Right lobe of liver (tissue), 6 donors: ENCODE results near the gene NPPB. TPM values are rescaled to one million over a fixed set of nuclear protein-coding genes. Genes with fewer than 3 reads are reported as not detected.

Experiments used
- ATAC-seq, 4 donors: fragments of 200-7000 bp; cut with Tn5 transposase; one replicate each; pipeline ENCODE4 v1.9.1; 2020; ENCODE audit warnings: mild to moderate bottlenecking in 4 of 4, moderate library complexity in 4 of 4
- DNase-seq, 3 donors: peaks; one replicate each; pipeline ENCODE4 v3.0.0-alpha.2; 2020
- H3K27ac ChIP-seq, 3 donors: fragments of 200-600 bp; one replicate each; pipeline ENCODE4 v1.8.0; 2022
- H3K27me3 ChIP-seq, 2 donors: fragments of 200-600 bp; one replicate each; pipeline ENCODE4 v1.8.0; 2022
- H3K36me3 ChIP-seq, 4 donors: fragments of 200-600 bp; sonication (generic) in 1 of 4; one replicate each; pipeline versions ENCODE4 v1.5.1 to v1.8.0; 2017 to 2022; ENCODE audit warnings: control low read depth in 1 of 4
- H3K4me1 ChIP-seq, 4 donors: fragments of 200-600 bp; sonication (generic) in 1 of 4; one replicate each; pipeline versions ENCODE4 v1.5.1 to v1.8.0; 2017 to 2022; ENCODE audit warnings: control low read depth in 1 of 4
- H3K4me3 ChIP-seq, 3 donors: fragments of 200-600 bp; one replicate each; pipeline ENCODE4 v1.8.0; 2022
- H3K9me3 ChIP-seq, 4 donors: fragments of 200-600 bp; sonication (generic) in 1 of 4; one replicate each; pipeline versions ENCODE4 v1.5.1 to v1.8.0; 2017 to 2022; ENCODE audit warnings: control low read depth in 1 of 4
- POLR2A ChIP-seq: fragments of 450-650 bp; IDR thresholded peaks from one replicate; pipeline ENCODE4 v1.6.1; 2017; ENCODE audit warnings: antibody characterized with exemption, mild to moderate bottlenecking
- WGBS: methylation state at CpG from one replicate; pipeline ENCODE4 v1.1.6; 2018; ENCODE audit warnings: low coverage, low lambda C conversion rate; ENCODE audit not compliant: insufficient coverage; ENCODE audit errors: missing lambda C conversion rate; 5-methylcytosine and 5-hydroxymethylcytosine counted together
- intact Hi-C, 2 donors: fragments of 100-400 bp; cut with DNase I; formaldehyde crosslinking; loops; one replicate each; pipeline versions ENCODE4 v1.11.2 to v1.14.1; 2022
- total RNA-seq, 6 experiments: library from RNA; depleted of rRNA in 2 of 6; stranded (reverse); fragments of >200 nt in 2 of 6; fragmentation: NEBNext Ultra II Directional in 3 of 6; extraction: Animal tissue kit (Norgen Biotek cat#: 25700) in 3 of 6; gene quantifications; one replicate each; pipeline versions ENCODE4 v1.1.0 to v1.2.4, GENCODE V29; 2016 to 2023
- TF ChIP-seq, protein P1 (sequence below), 4 donors: fragments of 200-600 bp in 3 of 4; fragments of 450-650 bp in 1 of 4; IDR thresholded peaks; one replicate each; pipeline versions ENCODE4 v1.5.1 to v1.8.0; 2016 to 2022; ENCODE audit warnings: antibody characterized with exemption in 4 of 4, mild to moderate bottlenecking in 2 of 4
- donor health status: DM: no; HTN: yes; CAD: no.
- donor health status: DM: no; HTN: no; CAD: no.
- donor health status: DM: no; HTN: no; CAD: no.
- donor health status: DM: no; HTN: yes; CAD: no.
- donor health status: DM: no; HTN: yes; CAD: no.

The NPPB gene
- total RNA-seq, 6 experiments from 2014 or later: 0.44 TPM; not detected in 5

DNA sequence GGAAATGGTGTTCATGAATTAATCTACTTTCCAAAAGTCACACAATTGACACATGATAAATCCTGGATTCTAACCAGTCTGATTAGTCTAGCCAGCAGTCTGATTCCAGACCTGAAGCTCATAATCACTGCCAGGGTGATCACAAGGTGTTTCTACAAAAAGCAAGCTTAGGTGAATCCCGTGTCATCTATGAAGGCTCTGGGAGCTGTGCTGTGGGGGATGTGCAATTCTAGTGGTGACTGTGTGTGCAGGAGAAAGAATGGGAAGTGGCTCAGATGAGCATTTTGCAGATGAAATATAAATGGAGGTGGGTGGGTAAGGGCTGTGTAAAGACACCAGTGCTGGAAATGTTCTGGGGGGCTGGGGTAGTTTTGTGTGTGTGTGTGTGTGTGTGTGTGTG lies 1.8 kb upstream of the NPPB start:
- H3K4me3 ChIP-seq: no peak overlapping the region
- no peak for ATAC-seq
- no peaks in the 10 kb centered on the region for H3K9me3 ChIP-seq
- H3K4me1 ChIP-seq: peaks cover 0 to 3% (median 0%) of the 10 kb centered on the region in 4 donors
- TF ChIP-seq, protein P1, sequence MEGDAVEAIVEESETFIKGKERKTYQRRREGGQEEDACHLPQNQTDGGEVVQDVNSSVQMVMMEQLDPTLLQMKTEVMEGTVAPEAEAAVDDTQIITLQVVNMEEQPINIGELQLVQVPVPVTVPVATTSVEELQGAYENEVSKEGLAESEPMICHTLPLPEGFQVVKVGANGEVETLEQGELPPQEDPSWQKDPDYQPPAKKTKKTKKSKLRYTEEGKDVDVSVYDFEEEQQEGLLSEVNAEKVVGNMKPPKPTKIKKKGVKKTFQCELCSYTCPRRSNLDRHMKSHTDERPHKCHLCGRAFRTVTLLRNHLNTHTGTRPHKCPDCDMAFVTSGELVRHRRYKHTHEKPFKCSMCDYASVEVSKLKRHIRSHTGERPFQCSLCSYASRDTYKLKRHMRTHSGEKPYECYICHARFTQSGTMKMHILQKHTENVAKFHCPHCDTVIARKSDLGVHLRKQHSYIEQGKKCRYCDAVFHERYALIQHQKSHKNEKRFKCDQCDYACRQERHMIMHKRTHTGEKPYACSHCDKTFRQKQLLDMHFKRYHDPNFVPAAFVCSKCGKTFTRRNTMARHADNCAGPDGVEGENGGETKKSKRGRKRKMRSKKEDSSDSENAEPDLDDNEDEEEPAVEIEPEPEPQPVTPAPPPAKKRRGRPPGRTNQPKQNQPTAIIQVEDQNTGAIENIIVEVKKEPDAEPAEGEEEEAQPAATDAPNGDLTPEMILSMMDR (IDR thresholded peaks at IDR 0.05): no peak
- no peak for TF ChIP-seq POLR2A
- 30% methylated on average over 1 of the region's 1 CpG for WGBS
- no peak overlapping the region for H3K27ac ChIP-seq
- peaks cover 10 to 16% of the 10 kb centered on the region in 2 donors for H3K27me3 ChIP-seq
- intact Hi-C loops: no loop called here
- no peaks in the 10 kb centered on the region for H3K36me3 ChIP-seq
- DNase-seq: no peak

DNA sequence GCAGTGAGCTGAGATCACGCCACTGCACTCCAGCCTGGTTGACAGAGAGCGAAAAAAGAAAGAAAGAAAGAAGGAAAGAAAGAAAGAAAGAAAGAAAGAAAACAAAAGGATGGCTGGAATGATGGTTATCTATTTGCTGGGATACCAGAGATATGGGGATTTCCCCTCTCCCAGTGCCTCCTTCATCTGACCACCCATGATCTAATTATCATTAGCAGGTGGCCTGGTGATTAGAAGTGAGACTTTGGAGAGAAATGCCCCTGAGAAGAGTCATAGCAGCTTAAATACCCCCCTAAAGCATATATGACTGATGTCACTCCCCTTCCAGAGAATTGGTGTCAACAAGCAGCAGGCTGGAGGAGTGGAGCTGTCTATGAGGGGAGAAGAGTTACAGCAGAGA lies 1.3 kb upstream of the NPPB start:
- peaks cover 10 to 16% of the 10 kb centered on the region in 2 donors for H3K27me3 ChIP-seq
- H3K36me3 ChIP-seq: no peaks in the 10 kb centered on the region
- no peak overlapping the region for H3K27ac ChIP-seq
- intact Hi-C loops: no loop called here
- DNase-seq: no peak
- H3K4me3 ChIP-seq: no peak overlapping the region
- WGBS: 21% methylated on average over 2 of the region's 2 CpGs
- TF ChIP-seq, protein P1 (IDR thresholded peaks at IDR 0.05): no peak
- TF ChIP-seq POLR2A: no peak
- H3K4me1 ChIP-seq: peaks cover 0 to 3% (median 0%) of the 10 kb centered on the region in 4 donors
- H3K9me3 ChIP-seq: no peaks in the 10 kb centered on the region
- no peak for ATAC-seq

DNA sequence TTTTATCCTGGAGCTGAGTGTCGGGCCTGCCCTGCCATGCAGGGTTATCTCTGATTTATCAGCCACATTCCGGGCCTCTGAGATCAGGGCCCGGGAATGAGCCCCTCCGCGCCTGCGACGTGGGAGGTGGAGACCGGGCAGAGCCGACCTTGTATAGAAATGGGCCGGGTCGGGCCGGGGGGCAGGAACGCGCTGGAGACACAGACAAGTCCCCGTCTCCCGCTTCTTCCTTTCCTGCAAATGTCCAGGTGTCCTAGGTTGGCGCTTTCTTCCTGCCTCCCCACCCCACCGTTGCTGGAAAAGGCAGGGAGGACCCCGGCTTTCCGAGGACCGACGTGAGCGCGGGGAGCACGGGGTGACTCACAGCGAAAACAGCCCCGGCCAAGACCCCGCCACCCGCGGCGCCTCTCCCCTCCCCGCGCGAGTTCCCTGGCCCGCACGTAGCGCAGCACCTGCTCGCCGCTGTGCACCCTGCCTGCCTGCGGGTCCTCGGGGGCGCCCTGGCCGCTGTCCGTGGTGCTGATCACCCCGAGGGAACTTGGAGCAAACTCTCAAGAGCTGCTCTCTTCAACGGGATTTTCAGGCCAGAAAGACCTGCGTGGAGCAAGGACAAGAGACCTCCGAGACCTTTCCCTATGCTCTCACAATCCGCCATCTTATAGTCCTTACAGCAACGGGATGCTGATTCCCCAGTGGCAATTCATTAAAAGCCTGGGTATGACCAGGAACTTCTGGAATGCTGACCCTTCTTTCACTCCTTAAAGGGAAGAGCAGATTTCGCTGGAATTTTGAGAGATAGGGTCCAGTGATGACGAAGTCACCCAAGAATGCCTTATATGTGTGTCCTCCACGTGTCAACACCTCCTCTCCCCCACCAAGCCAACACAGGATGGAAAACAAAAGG lies 475 bp upstream of the NPPB start:
- Histone ChIP-seq H3K27ac (no peak overlapping the region), H3K4me1 (peaks cover 0 to 3% (median 0%) of the 10 kb centered on the region in 4 donors), H3K27me3 (peaks cover 10 to 16% of the 10 kb centered on the region in 2 donors), H3K4me3 (no peak overlapping the region), H3K9me3 (no peaks in the 10 kb centered on the region), H3K36me3 (no peaks in the 10 kb centered on the region)
- 7% methylated on average over 13 of the region's 53 CpGs for WGBS
- TF ChIP-seq, protein P1 (IDR thresholded peaks at IDR 0.05): peak in 2 of 4 donors; percentile 7 to 12
- no peak for TF ChIP-seq POLR2A
- intact Hi-C loops: no loop called here
- ATAC-seq (peak; percentile 72 to 82 (median 78)), DNase-seq (peak in 1 of 3 donors; percentile 57)

DNA sequence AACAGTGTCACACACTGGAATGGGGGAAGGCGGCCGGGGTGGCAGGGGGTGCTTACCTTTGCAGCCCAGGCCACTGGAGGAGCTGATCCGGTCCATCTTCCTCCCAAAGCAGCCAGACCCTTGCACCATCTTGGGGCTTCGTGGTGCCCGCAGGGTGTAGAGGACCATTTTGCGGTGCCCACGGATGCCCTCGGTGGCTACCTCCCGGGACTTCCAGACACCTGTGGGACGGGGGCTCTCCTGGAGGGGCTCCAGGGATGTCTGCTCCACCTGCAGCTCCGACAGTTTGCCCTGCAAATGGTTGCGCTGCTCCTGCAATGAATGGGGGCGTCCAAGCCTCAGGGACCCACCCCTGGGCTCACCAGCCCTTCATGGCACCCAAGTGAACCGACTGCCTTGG lies 587 bp downstream of the NPPB start:
- intact Hi-C loops: no loop called here
- TF ChIP-seq POLR2A: no peak
- TF ChIP-seq, protein P1 (IDR thresholded peaks at IDR 0.05): no peak
- 17% methylated on average over 1 of the region's 14 CpGs for WGBS
- Histone ChIP-seq H3K27ac (no peak overlapping the region), H3K36me3 (no peaks in the 10 kb centered on the region), H3K4me3 (no peak overlapping the region), H3K27me3 (peaks cover 10 to 16% of the 10 kb centered on the region in 2 donors), H3K9me3 (no peaks in the 10 kb centered on the region), H3K4me1 (peaks cover 0 to 3% (median 0%) of the 10 kb centered on the region in 4 donors)
- ATAC-seq (no peak), DNase-seq (no peak)
